Measurements from ENCODE around the gene RPL15.

RPL15 gene

DNA sequence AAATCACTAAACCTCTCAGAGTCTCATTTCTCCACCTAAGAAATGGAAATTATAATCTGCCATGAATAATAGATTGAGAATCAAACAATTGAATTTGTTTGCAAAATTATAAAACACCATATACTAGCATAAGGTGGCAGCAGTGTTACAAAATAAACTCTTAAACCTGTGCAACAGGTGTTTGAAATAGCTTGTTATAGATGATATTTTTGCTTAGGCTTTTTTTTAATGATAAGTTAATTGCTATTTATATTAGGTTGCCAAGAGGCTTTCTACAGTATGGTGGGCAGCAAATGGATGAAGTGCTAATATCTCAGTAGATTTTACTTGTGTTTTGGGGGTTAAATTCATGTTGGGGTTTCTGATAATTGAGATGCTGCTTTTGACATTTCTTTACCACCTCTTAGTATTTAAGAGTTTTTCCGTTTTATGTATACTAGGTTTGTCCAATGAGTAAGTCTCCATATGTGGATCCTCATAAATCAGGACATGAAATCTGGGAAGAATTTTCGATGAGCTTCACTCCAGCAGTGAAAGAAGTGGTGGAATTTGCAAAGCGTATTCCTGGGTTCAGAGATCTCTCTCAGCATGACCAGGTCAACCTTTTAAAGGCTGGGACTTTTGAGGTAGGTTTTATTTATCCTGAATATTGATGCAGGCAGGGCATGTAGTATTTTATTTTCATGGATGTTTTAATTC is 47.8 kb downstream of the RPL15 start:
- DNase-seq (ENCODE audit: extremely low read depth, low read depth), result no peak
- TF ChIP-seq, protein P1, sequence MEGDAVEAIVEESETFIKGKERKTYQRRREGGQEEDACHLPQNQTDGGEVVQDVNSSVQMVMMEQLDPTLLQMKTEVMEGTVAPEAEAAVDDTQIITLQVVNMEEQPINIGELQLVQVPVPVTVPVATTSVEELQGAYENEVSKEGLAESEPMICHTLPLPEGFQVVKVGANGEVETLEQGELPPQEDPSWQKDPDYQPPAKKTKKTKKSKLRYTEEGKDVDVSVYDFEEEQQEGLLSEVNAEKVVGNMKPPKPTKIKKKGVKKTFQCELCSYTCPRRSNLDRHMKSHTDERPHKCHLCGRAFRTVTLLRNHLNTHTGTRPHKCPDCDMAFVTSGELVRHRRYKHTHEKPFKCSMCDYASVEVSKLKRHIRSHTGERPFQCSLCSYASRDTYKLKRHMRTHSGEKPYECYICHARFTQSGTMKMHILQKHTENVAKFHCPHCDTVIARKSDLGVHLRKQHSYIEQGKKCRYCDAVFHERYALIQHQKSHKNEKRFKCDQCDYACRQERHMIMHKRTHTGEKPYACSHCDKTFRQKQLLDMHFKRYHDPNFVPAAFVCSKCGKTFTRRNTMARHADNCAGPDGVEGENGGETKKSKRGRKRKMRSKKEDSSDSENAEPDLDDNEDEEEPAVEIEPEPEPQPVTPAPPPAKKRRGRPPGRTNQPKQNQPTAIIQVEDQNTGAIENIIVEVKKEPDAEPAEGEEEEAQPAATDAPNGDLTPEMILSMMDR (IDR thresholded peaks at IDR 0.05; ENCODE audit: low read depth, low read length), result no peak

DNA sequence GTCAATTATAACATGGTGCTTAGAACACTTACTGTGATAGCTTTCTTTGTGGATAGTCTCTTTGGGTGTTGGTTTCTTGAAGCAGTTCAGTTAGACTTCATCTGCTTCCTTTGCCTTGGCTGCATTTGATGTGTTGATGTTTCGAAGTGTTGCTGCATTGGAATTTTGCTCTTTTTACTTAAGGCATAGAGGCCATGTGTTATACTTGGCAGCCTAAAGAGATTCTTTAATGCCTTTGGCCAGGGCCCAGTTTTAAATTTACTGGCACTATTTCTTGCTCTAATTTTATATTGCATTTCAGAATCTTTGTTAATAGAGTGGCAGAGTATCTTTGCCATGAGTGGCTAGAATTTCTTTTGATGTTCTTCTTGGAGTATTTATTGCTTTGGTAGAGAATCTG is 49.4 kb downstream of the RPL15 start:
- TF ChIP-seq, protein P1 (IDR thresholded peaks at IDR 0.05; ENCODE audit: low read depth, low read length), result no peak
- DNase-seq (ENCODE audit: extremely low read depth, low read depth), result no peak

DNA sequence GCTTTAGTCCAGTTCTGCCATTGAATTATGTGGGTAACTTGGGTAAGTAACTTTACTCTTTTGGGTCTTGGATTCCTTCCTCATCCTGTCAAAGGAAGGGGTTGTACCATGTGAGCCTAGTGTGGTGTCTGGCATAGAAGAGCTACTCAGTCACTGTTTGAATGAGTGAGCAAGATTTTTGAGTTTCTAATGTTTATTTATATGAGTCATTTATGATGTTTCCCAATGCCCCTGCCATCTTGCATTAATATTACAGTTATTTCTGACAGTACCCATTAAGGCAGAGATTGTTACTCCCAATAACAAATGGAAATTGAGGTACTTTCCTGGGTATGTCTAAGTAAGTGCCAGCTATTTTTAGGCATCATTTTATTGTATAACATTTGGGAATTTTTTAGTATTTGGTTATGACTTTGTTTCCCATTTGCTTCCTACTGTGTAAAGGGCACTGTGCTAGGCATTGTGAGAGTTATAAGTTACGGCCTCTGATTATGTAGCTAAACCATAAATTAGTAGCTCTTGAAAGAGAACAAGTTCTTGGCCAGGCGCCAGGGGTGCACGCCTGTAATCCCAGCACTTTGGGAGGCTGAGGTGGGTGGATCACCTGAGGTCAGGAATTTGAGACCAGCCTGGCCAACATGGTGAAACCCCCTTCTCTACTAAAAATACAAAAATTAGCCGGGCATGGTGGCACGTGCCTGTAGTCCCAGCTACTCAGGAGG is 51.7 kb downstream of the RPL15 start:
- TF ChIP-seq, protein P1 (IDR thresholded peaks at IDR 0.05; ENCODE audit: low read depth, low read length), result no peak
- DNase-seq (ENCODE audit: extremely low read depth, low read depth), result no peak

DNA sequence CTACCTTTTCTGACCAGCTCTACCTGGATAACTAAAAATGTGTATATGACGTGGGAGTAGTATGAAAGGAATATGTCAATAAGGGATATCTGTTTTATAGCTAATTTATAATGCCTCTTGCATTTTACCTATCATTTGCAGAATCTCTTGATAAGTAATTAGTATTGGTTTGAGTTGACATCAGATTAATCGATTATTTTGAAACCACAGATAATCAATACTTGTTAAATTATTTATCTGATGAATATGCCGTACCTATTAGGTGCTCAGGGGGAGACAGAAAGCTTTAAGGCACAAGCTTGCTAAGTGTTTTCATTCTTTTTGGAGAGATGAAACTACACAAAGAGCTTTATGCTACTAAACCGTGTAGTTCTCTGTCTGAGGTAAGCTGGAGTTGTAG is 52.5 kb downstream of the RPL15 start:
- TF ChIP-seq, protein P1 (IDR thresholded peaks at IDR 0.05; ENCODE audit: low read depth, low read length), result no peak
- DNase-seq (ENCODE audit: extremely low read depth, low read depth), result no peak
